PC-3 (cell line): Measurements from ENCODE around the gene PARN.

Experiments used
- EZH2 ChIP-seq: fragments of 300-600 bp; sonication (generic); IDR thresholded peaks from one replicate; pipeline ENCODE4 v1.6.1; 2017; ENCODE audit warnings: antibody characterized with exemption, mild to moderate bottlenecking, low read length; ENCODE audit not compliant: unreplicated experiment
- EZH2phosphoT487 ChIP-seq: fragments of 300-600 bp; sonication (generic); IDR thresholded peaks from 2 replicates; pipeline ENCODE4 v1.6.1; 2018; ENCODE audit warnings: mild to moderate bottlenecking, antibody characterized with exemption, low read length, borderline replicate concordance
- TF ChIP-seq, protein P1 (sequence below): fragments of 300-600 bp; sonication (generic); conservative IDR thresholded peaks from 2 replicates; pipeline ENCODE4 v1.5.1; 2017; ENCODE audit warnings: antibody characterized with exemption, low read depth, mild to moderate bottlenecking, low read length

DNA sequence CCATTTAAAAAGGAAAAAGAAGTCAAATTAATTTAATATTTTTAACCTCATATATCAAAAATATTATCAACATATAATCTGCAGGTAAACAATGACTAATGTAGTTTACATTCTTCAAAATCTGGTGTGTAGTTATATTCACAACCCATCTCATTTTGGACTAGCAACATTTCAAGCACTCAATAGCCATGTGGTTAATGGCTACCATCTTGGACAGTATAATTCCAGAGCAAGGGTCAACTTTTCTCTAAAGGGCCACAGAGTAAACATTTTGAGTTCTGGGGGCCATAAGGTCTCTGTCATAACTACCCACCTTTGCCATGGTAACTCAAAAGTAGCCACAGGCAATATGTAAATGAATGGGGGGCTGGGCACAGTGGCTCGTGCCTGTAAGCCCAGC lies 153.9 kb downstream of the PARN start:
- TF ChIP-seq EZH2 (no peak), EZH2phosphoT487 (no peak)
- TF ChIP-seq, protein P1, sequence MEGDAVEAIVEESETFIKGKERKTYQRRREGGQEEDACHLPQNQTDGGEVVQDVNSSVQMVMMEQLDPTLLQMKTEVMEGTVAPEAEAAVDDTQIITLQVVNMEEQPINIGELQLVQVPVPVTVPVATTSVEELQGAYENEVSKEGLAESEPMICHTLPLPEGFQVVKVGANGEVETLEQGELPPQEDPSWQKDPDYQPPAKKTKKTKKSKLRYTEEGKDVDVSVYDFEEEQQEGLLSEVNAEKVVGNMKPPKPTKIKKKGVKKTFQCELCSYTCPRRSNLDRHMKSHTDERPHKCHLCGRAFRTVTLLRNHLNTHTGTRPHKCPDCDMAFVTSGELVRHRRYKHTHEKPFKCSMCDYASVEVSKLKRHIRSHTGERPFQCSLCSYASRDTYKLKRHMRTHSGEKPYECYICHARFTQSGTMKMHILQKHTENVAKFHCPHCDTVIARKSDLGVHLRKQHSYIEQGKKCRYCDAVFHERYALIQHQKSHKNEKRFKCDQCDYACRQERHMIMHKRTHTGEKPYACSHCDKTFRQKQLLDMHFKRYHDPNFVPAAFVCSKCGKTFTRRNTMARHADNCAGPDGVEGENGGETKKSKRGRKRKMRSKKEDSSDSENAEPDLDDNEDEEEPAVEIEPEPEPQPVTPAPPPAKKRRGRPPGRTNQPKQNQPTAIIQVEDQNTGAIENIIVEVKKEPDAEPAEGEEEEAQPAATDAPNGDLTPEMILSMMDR: no peak
